ENCODE measurements around the gene NFIC. TPM values are rescaled to one million over a fixed set of nuclear protein-coding genes. Genes with fewer than 3 reads are reported as not detected.

The NFIC gene
- total and polyA plus RNA-seq, 10 of the 15 experiments (the other 5 are each of a cell fraction or from before 2014, with no cell fraction given), result 0.71 to 53.5 (median 10.2) TPM

GRCh38 chr19:3450796-3451411 is 84.5 kb downstream of the NFIC start:
- Histone ChIP-seq H3K79me2 (ENCODE audit: control insufficient read depth, insufficient read depth, low read length) (no peaks in the 10 kb centered on the region), H3K4me2 (ENCODE audit: control insufficient read depth, insufficient read depth) (no peak overlapping the region), H4K20me1 (ENCODE audit: control insufficient read depth, insufficient read depth) (no peaks in the 10 kb centered on the region), H3K4me3 (no peak overlapping the region), H3K27ac (ENCODE audit: control insufficient read depth, insufficient read depth) (no peak overlapping the region), H3K36me3 (ENCODE audit: control insufficient read depth in 2 of 2, insufficient read depth in 2 of 2, low read length in 1 of 2) (peaks cover 15 to 30% of the 10 kb centered on the region in 2 experiments; a peak in 3 of 4 replicates), H3K9me3 (replicated peaks; ENCODE audit: control insufficient read depth, insufficient read depth, low read length) (no peaks in the 10 kb centered on the region), H3K4me1 (ENCODE audit: control insufficient read depth, insufficient read depth, low read length) (no peaks in the 10 kb centered on the region), H2AFZ (ENCODE audit: control insufficient read depth, low read depth, low read length) (no peak overlapping the region), H3K9ac (ENCODE audit: control insufficient read depth, insufficient read depth, low read length) (no peak overlapping the region), H3K27me3 (replicated peaks in 1 of 2; ENCODE audit: control insufficient read depth in 2 of 2, insufficient read depth in 2 of 2, low read length in 1 of 2) (no peaks in the 10 kb centered on the region)
- SMC1A ChIA-PET (ENCODE audit: uncharacterized antibody, unreplicated experiment), result no interaction called here
- CTCF ChIA-PET, result no interaction called here
- no TSS peak for BruUV-seq (replicated peaks)
- intact Hi-C loops (cut with micrococcal nuclease; ENCODE audit: unreplicated experiment), result no loop called here
- FAIRE-seq (no peak), ATAC-seq (peak; percentile 74), DNase-seq (ENCODE audit: low read depth, low spot score) (no peak)
- WGBS (ENCODE audit: insufficient coverage, insufficient replicate concordance, low lambda C conversion rate, missing lambda C conversion rate), result 27% methylated on average over 12 of the region's 12 CpGs
- RAD21 ChIA-PET (ENCODE audit: unreplicated experiment), result no interaction called here
- POLR2A ChIA-PET, result no interaction called here
- in situ Hi-C loops (cut with MboI), result no loop called here
- TF ChIP-seq PBX3 (IDR thresholded peaks at IDR 0.05; ENCODE audit: insufficient replicate concordance, low read depth, low read length) (no peak), MEF2B (IDR thresholded peaks at IDR 0.05; ENCODE audit: partially characterized antibody, poor library complexity, severe bottlenecking) (peak; percentile 25), SMAD5 (IDR thresholded peaks at IDR 0.05; ENCODE audit: low read depth) (no peak), MXI1 (IDR thresholded peaks at IDR 0.05; ENCODE audit: low read depth, low read length) (no peak), SMC3 (IDR thresholded peaks at IDR 0.05; ENCODE audit: borderline replicate concordance, low read length) (no peak), PKNOX1 (IDR thresholded peaks at IDR 0.05) (0 out of 2 replicates have a peak, but pooled peaks have one; percentile 14), CREM (IDR thresholded peaks at IDR 0.05; ENCODE audit: low read depth) (peak; percentile 76; the same call in 1 of the 2 replicates), POLR2AphosphoS2 (IDR thresholded peaks at IDR 0.05; ENCODE audit: low read depth, low read length) (no peak), MEF2A (IDR thresholded peaks at IDR 0.05; ENCODE audit: insufficient read depth, low read depth, low read length) (peak; percentile 77), ATF3 (IDR thresholded peaks at IDR 0.05; ENCODE audit: borderline replicate concordance, extremely low read depth, low read depth, low read length) (no peak), CREB1 (IDR thresholded peaks at IDR 0.05; ENCODE audit: low read depth) (peak; percentile 90), ZBTB40 (IDR thresholded peaks at IDR 0.05; ENCODE audit: borderline replicate concordance) (peak; percentile 94), CBFB (IDR thresholded peaks at IDR 0.05; ENCODE audit: low read depth) (no peak), BCL11A (IDR thresholded peaks at IDR 0.05; ENCODE audit: low read depth, low read length) (0 out of 2 replicates have a peak, but pooled peaks have one; percentile 12), CHD4 (IDR thresholded peaks at IDR 0.05) (no peak), MYB (IDR thresholded peaks at IDR 0.05; ENCODE audit: borderline replicate concordance, low read depth, low read length) (no peak), SREBF2 (IDR thresholded peaks at IDR 0.05; ENCODE audit: low read length) (no peak), TCF3 (IDR thresholded peaks at IDR 0.05; ENCODE audit: borderline replicate concordance, insufficient read depth, low read depth, low read length) (no peak)
